Panc1 (cell line): Measurements from ENCODE around the gene KIF3B. TPM values are rescaled to one million over a fixed set of nuclear protein-coding genes. Genes with fewer than 3 reads are reported as not detected.

Experiments used
- ATAC-seq: fragments of 200-7000 bp; cut with Tn5 transposase; 2 replicates; pipeline ENCODE4 v1.9.1; 2020; ENCODE audit warnings: mild to moderate bottlenecking, moderate library complexity
- BruUV-seq: library from RNA; stranded (reverse); fragments of 400-500 nt; replicated peaks from 2 replicates; lab custom pipeline; 2021; lab: Mats Ljungman, UMichigan
- CTCF ChIA-PET: fragments of 300-600 bp; sonication (Branson Sonifier 250); formaldehyde crosslinking; loops from one replicate; lab custom pipeline; 2022; ENCODE audit warnings: antibody characterized with exemption; lab: Charles Lee
- POLR2A ChIA-PET: fragments of 300-600 bp; sonication (Branson Sonifier 250); formaldehyde crosslinking; loops from one replicate; lab custom pipeline; 2022; ENCODE audit warnings: antibody characterized with exemption; lab: Charles Lee
- DNase-seq: peaks from one replicate; pipeline ENCODE4 v3.0.0-alpha.2; 2010; ENCODE audit warnings: low read depth, low spot score
- H3K27ac ChIP-seq: 2 replicates; pipeline ENCODE4 v1.5.1; 2011; ENCODE audit warnings: mild to moderate bottlenecking, low read length, inconsistent platforms
- H3K27me3 ChIP-seq: fragments of 200-500 bp; sonication (Bioruptor generic); 2 replicates; pipeline ENCODE4 v1.6.0; 2014; ENCODE audit warnings: low read length, inconsistent platforms; ENCODE audit not compliant: control insufficient read depth, insufficient read depth
- H3K36me3 ChIP-seq: fragments of 200-500 bp; sonication (Bioruptor generic); 2 replicates; pipeline ENCODE4 v1.5.1; 2014; ENCODE audit warnings: inconsistent platforms, mild to moderate bottlenecking, low read length, moderate library complexity; ENCODE audit not compliant: control insufficient read depth, insufficient read depth
- H3K4me1 ChIP-seq: 2 replicates; pipeline ENCODE4 v1.5.1; 2011; ENCODE audit warnings: inconsistent platforms, mild to moderate bottlenecking, low read length, moderate library complexity; ENCODE audit not compliant: control insufficient read depth, insufficient read depth
- H3K4me3 ChIP-seq, 2 experiments: 2 replicates each; pipeline ENCODE4 v1.5.1; 2011 to 2012; ENCODE audit warnings: low read depth in 2 of 2, low read length in 2 of 2, mild to moderate bottlenecking in 2 of 2, inconsistent platforms in 1 of 2, moderate library complexity in 1 of 2
- H3K9me3 ChIP-seq: fragments of 200-500 bp; sonication (Bioruptor generic); 2 replicates; pipeline ENCODE4 v1.5.1; 2014; ENCODE audit warnings: low read depth, mild to moderate bottlenecking, inconsistent platforms, low read length, moderate library complexity; ENCODE audit not compliant: control insufficient read depth, insufficient read depth
- CTCF ChIP-seq: fragments of 450-650 bp; IDR thresholded peaks from 2 replicates; pipeline ENCODE4 v1.5.1; 2017; ENCODE audit warnings: mild to moderate bottlenecking
- POLR2AphosphoS5 ChIP-seq: IDR thresholded peaks from 2 replicates; pipeline ENCODE4 v1.6.1; 2012; ENCODE audit warnings: mild to moderate bottlenecking, low read depth, low read length, moderate library complexity
- REST ChIP-seq, 2 experiments: IDR thresholded peaks; 2 replicates each; pipeline ENCODE4 v1.6.1; 2011 to 2012; ENCODE audit warnings: low read depth in 2 of 2, control low read depth in 1 of 2, low read length in 1 of 2, mild to moderate bottlenecking in 1 of 2, moderate library complexity in 1 of 2; ENCODE audit not compliant: insufficient read depth in 1 of 2
- SIN3A ChIP-seq: IDR thresholded peaks from 2 replicates; pipeline ENCODE4 v1.6.1; 2012; ENCODE audit warnings: low read depth, mild to moderate bottlenecking, low read length, moderate library complexity, borderline replicate concordance; ENCODE audit not compliant: insufficient read depth
- TCF7L2 ChIP-seq: IDR thresholded peaks from 2 replicates; pipeline ENCODE4 v1.6.1; 2011; ENCODE audit warnings: mild to moderate bottlenecking, low read depth, low read length, inconsistent platforms
- in situ Hi-C: cut with HindIII; loops from 2 replicates; pipeline ENCODE4 v1.10.0; 2016; ENCODE audit warnings: low sequenced_read_pairs, low pct_unique_long_range_greater_than_20kb
- intact Hi-C: fragments of 100-400 bp; cut with micrococcal nuclease; formaldehyde crosslinking; loops from one replicate; pipeline ENCODE4 v1.10.0; 2022; ENCODE audit not compliant: unreplicated experiment
- total RNA-seq: library from RNA; stranded (reverse); gene quantifications from one replicate; pipeline ENCODE4 v1.2.1, GENCODE V29; 2021; ENCODE audit not compliant: unreplicated experiment

The KIF3B gene
- total RNA-seq, 1 experiment from 2014 or later: 67.8 TPM

- no peaks in the 10 kb centered on the region for H3K9me3 ChIP-seq
- POLR2A ChIA-PET: interaction anchor here (0.6 kb wide), 1 partner anchor 48 kb away, joined by 8 read pairs; no protein-coding TSS in a partner anchor
- CTCF ChIA-PET: no interaction called here
These were observed 73.0 kb downstream of the KIF3B start for GRCh38 chr20:32350421-32350820.

GRCh38 chr20:32352121-32352720, 74.8 kb downstream of the KIF3B start:
- no peaks in the 10 kb centered on the region for H3K27me3 ChIP-seq
- no peak for DNase-seq
- no peaks in the 10 kb centered on the region for H3K9me3 ChIP-seq
- in situ Hi-C loops (no loop called here), intact Hi-C loops (no loop called here)
- no TSS peak for BruUV-seq
- TF ChIP-seq REST (IDR thresholded peaks at IDR 0.05; ENCODE audit: insufficient read depth in 1 of 2, low read depth in 2 of 2, low read length in 1 of 2) (no peak), SIN3A (no peak), TCF7L2 (no peak), POLR2AphosphoS5 (no peak), CTCF (no peak)
- ChIA-PET POLR2A (interaction anchor here (0.6 to 0.9 kb wide), 2 partner anchors 74 to 127 kb away, joined by 3 read pairs; no protein-coding TSS in a partner anchor), CTCF (no interaction called here)
- H3K4me1 ChIP-seq: peaks cover 32% of the 10 kb centered on the region
- no peak overlapping the region for H3K4me3 ChIP-seq
- no peaks in the 10 kb centered on the region for H3K36me3 ChIP-seq
- H3K27ac ChIP-seq: peak overlapping the region; percentile 62
- ATAC-seq: no peak

More at GRCh38 chr20:32350421-32350820, 73.0 kb downstream of the KIF3B start:
- TF ChIP-seq POLR2AphosphoS5 (no peak), REST (IDR thresholded peaks at IDR 0.05; ENCODE audit: insufficient read depth in 1 of 2, low read depth in 2 of 2, low read length in 1 of 2) (no peak), SIN3A (no peak), TCF7L2 (no peak), CTCF (no peak)
- H3K36me3 ChIP-seq: no peaks in the 10 kb centered on the region
- intact Hi-C loops (no loop called here), in situ Hi-C loops (no loop called here)
- H3K4me3 ChIP-seq: no peak overlapping the region
- BruUV-seq: no TSS peak
- no peak overlapping the region; the same call in 1 of the 2 replicates for H3K27ac ChIP-seq
- H3K27me3 ChIP-seq: no peaks in the 10 kb centered on the region
- peaks cover 15% of the 10 kb centered on the region for H3K4me1 ChIP-seq
- DNase-seq: no peak
- ATAC-seq: no peak
